LNCAP (cell line): Measurements from ENCODE around the gene ZNF385C.

ENCODE experiments used
- TF ChIP-seq, protein P1 (sequence below): fragments of 450-650 bp; IDR thresholded peaks from 2 replicates; pipeline ENCODE4 v1.5.1; 2017; ENCODE audit warnings: mild to moderate bottlenecking

Gene ZNF385C

DNA sequence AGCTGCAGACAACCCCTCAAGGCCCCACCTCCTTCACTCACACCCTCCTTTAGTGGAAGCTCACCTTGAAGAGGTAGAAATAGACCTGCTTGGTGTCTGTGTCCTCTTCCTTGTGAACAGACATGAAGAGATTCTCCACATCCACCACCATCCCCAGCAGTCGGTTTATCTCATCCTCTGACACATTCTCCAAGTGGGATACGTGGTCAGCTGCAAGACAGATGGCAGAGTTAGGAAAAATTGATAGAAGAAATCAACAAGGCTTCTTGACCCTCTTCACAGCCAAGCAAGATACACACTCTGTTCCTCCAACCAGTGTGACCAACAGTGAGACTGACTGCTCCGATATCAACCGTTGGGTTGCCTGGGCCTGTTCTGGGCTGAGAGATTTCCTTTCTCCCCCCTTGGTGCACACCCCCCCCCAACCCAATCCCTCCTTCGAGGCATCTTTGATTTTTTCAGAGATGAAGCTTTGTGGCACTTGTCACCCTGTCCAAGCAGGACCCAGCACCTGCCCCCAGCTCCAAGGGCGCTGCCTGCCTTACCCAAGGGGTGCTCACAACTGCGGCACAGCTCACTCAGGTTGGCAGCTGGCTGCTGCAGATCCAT is 22.0 kb upstream of the ZNF385C start:
- TF ChIP-seq, protein P1, sequence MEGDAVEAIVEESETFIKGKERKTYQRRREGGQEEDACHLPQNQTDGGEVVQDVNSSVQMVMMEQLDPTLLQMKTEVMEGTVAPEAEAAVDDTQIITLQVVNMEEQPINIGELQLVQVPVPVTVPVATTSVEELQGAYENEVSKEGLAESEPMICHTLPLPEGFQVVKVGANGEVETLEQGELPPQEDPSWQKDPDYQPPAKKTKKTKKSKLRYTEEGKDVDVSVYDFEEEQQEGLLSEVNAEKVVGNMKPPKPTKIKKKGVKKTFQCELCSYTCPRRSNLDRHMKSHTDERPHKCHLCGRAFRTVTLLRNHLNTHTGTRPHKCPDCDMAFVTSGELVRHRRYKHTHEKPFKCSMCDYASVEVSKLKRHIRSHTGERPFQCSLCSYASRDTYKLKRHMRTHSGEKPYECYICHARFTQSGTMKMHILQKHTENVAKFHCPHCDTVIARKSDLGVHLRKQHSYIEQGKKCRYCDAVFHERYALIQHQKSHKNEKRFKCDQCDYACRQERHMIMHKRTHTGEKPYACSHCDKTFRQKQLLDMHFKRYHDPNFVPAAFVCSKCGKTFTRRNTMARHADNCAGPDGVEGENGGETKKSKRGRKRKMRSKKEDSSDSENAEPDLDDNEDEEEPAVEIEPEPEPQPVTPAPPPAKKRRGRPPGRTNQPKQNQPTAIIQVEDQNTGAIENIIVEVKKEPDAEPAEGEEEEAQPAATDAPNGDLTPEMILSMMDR, result no peak

DNA sequence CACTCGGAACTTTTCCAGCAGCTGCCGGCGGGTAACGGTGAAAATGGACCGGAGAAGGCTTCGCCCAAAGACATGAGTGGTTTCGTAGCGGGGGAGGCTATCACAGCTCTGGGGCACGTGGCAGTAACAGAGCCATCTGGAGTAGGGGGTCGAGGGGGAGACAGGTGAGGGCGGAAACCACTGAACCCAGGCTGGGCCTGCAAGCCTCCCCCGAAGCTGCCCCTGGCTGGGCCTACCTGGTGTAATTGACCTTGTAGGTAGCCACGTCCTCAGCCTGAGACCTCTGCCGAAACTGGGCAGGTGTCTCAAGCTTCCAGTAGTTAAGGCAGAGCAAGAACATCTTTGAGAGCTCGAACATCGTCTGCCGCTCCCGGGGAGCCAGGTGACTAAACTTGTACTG is 21.0 kb upstream of the ZNF385C start:
- TF ChIP-seq, protein P1, result no peak

DNA sequence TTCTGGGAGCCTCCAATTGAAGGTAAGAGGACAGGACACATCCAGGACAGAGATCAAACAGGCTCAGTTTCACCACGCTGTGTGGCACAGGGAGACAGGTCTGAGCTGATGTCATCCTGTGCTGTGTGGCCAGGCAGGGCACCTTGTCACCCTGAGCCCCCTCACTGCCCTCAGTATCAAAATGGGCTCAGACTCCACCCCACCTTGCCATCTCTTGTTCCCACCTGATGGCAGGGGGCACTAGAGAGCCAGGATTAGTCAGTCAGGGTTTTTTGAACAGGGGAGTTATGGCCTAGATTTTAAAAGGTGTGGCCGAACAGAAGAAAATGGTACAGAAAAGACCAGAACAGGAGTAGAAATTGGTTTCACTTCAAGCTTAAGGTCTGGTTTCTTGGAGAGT is 20.3 kb upstream of the ZNF385C start:
- TF ChIP-seq, protein P1, result peak; percentile 44; the same call in 1 of the 2 replicates

DNA sequence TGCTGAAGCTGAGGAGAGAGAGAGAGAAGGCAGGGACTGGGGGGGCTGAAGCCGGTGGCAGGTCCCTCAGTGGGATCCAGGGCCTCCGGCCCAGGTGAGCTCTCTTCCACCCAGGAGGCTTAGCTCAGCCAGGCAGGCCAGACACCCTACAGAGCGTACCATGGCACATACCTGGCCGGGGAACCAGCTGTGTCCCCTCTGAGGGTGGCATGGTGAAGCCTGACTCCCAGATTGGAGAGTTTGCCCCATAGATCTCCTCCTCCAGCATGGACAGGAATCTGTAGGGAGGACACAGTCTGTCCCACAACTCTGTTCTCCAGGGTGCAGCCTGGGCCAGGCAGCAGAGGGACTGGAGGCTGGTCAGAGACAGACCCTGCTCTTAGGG is 19.8 kb upstream of the ZNF385C start:
- TF ChIP-seq, protein P1, result no peak

DNA sequence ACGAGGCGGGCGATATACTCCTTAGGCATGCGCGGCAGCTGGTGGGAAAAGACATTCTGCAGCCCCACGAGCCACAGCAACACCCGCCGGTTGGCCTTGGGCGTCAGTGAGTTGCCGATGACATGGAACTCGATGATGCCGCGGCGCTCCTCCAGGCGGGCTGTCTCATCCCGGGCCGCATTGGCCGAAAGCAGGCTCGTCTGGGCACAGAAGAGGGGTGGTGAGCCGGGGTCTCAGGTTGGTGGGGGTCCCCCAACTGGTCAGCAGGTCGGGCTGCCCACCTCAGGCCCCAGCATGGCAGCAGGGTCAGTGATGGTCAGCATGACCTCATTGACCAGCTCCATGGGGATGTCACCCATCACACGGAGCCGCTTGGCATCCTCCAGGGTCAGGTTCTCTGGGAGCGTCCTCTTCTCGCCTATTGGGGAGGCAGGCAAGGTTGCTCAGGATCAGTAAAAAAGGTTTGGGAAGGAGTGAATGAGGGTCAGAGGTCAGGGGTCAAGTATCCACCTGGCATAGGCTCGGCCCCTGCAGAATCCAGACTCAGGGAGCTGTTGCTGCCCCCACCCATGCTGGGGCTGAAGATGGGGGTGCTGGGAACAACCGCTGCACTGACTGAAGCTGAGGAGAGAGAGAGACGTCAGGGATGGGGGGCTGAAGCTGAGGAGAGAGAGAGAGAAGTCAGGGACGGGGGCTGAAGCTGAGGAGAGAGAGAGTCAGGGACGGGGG is 19.3 kb upstream of the ZNF385C start:
- TF ChIP-seq, protein P1, result no peak

DNA sequence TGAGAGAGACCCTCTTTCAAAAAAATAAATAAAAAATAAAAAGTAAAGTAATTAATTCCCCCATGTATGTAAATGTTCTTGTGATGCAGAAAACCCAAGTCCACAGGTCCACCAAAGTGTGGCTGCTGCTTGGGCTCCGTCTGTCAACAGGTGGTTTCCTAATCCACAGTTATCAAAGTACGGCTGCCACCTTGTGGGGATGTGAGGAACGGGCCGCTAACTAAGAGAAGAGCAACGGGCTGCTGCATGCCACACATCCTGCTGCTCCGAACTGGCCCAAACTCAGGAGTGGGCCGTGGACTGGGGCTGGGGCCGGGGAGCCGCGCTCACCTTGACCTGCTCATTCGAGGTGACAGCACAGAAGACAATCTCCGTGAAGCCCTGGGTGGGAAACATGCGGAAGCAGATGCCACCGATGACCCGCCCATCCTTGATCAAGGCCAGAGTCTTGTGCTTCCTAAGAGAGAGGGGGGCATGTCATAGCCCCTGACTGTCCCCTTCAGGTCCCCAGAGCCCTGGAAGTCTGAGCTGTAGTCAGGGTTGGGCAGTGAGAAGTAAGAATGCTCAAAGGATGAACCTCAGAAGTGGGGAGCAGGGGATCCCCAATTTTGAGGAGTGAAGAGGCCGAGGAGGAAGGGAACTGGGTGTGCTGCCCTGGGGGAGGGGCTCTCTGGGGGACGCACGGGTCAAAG is 18.6 kb upstream of the ZNF385C start:
- TF ChIP-seq, protein P1, result peak; percentile 85

DNA sequence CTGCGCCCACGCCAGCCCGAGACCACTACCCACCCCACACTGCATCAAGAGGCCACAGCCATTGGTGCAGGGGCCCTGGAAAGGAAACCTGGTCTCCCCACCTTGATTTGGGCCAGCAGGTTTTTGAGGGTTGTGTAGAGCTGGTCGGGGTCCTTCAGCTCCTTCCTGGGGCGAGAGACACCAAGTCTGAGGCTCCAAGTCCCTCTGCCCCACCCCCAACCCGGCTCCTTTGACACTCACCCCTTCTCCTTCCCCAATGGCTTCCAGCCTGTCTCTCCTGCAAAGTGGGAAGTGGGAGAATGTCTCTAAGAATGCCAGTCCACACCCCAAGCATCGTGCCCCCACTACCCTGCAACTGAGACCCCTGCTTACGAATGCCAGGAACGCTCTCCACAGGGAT is 15.8 kb upstream of the ZNF385C start:
- TF ChIP-seq, protein P1, result no peak
